ENCODE data around the gene LUZP4. TPM values are rescaled to one million over a fixed set of nuclear protein-coding genes. Genes with fewer than 3 reads are reported as not detected.

LUZP4 gene
- total and polyA plus RNA-seq, 10 of the 15 experiments (the other 5 are each of a cell fraction or from before 2014, with no cell fraction given) = not detected

- TF ChIP-seq ZNF207 (IDR thresholded peaks at IDR 0.05; ENCODE audit: borderline replicate concordance) = no peak
- TF ChIP-seq CBX5 (IDR thresholded peaks at IDR 0.05; ENCODE audit: low read depth) = no peak
These were observed 23.2 kb upstream of the LUZP4 start (continued) for GRCh38 chrX:115266300-115266699.

- RAD21 ChIA-PET (ENCODE audit: unreplicated experiment) = no interaction called here
- DNase-seq (ENCODE audit: low read depth, low spot score) (no peak), ATAC-seq (peak; percentile 72), FAIRE-seq (peak; percentile 66)
- Histone ChIP-seq H2AFZ (ENCODE audit: control insufficient read depth, low read depth, low read length) (no peak overlapping the region), H3K4me2 (ENCODE audit: control insufficient read depth, insufficient read depth) (no peak overlapping the region), H3K9me3 (replicated peaks; ENCODE audit: control insufficient read depth, insufficient read depth, low read length) (no peaks in the 10 kb centered on the region), H3K27me3 (replicated peaks in 1 of 2; ENCODE audit: control insufficient read depth in 2 of 2, insufficient read depth in 2 of 2, low read length in 1 of 2) (no peaks in the 10 kb centered on the region), H3K36me3 (ENCODE audit: control insufficient read depth in 2 of 2, insufficient read depth in 2 of 2, low read length in 1 of 2) (no peaks in the 10 kb centered on the region), H3K4me3 (no peak overlapping the region), H4K20me1 (ENCODE audit: control insufficient read depth, insufficient read depth) (no peaks in the 10 kb centered on the region), H3K9ac (ENCODE audit: control insufficient read depth, insufficient read depth, low read length) (no peak overlapping the region), H3K27ac (ENCODE audit: control insufficient read depth, insufficient read depth) (no peak overlapping the region), H3K79me2 (ENCODE audit: control insufficient read depth, insufficient read depth, low read length) (no peaks in the 10 kb centered on the region), H3K4me1 (ENCODE audit: control insufficient read depth, insufficient read depth, low read length) (no peaks in the 10 kb centered on the region)
- TF ChIP-seq CTCF (IDR thresholded peaks at IDR 0.05 in 2 of 3, conservative IDR thresholded peaks at IDR 0.05 in 1 of 3; ENCODE audit: control insufficient read depth in 2 of 3, extremely low read depth in 1 of 3, insufficient read depth in 1 of 3, low read depth in 3 of 3, low read length in 3 of 3) = peak; percentile 21 to 36 (median 23); a peak in 2 of 6 replicates
- no peak for TF ChIP-seq SREBF1 (IDR thresholded peaks at IDR 0.05; ENCODE audit: low read length)
- peak; percentile 15; the same call in 1 of the 2 replicates for TF ChIP-seq RAD21 (IDR thresholded peaks at IDR 0.05; ENCODE audit: insufficient read depth, low read depth, low read length)
- no TSS peak for BruUV-seq (replicated peaks)
- POLR2A ChIA-PET = no interaction called here
- in situ Hi-C loops (cut with MboI) = no loop called here
- intact Hi-C loops (cut with micrococcal nuclease; ENCODE audit: unreplicated experiment) = loop anchor here (1.0 kb wide), 1 partner anchor 41 kb away; no protein-coding TSS in a partner anchor
- WGBS (ENCODE audit: insufficient coverage, insufficient replicate concordance, low lambda C conversion rate, missing lambda C conversion rate) = 2% methylated on average over 3 of the region's 3 CpGs
- SMC1A ChIA-PET (ENCODE audit: uncharacterized antibody, unreplicated experiment) = interaction anchor here (1.2 to 1.5 kb wide), 3 partner anchors 11 to 377 kb away, joined by 3 to 4 read pairs (median 4); no protein-coding TSS in a partner anchor
- CTCF ChIA-PET = interaction anchor here (0.8 to 1.3 kb wide), 2 partner anchors 23 to 47 kb away, joined by 3 read pairs; no protein-coding TSS in a partner anchor
These were observed 21.1 kb upstream of the LUZP4 start for GRCh38 chrX:115268421-115268820.
